Kidney epithelial cell (primary cell): Measurements from ENCODE around the gene SLC37A3. TPM values are rescaled to one million over a fixed set of nuclear protein-coding genes. Genes with fewer than 3 reads are reported as not detected.

Experiments
- DNase-seq: peaks from one replicate; pipeline ENCODE4 v3.0.0-alpha.2; 2010; ENCODE audit warnings: low read depth
- H3K27me3 ChIP-seq: 2 replicates; pipeline ENCODE4 v1.6.0; 2011; ENCODE audit warnings: low read length; ENCODE audit not compliant: control insufficient read depth, insufficient read depth
- H3K36me3 ChIP-seq: 2 replicates; pipeline ENCODE4 v1.5.1; 2011; ENCODE audit warnings: low read length; ENCODE audit not compliant: control insufficient read depth, insufficient read depth
- H3K4me3 ChIP-seq: 2 replicates; pipeline ENCODE4 v1.5.1; 2011; ENCODE audit warnings: low read depth, mild to moderate bottlenecking, control low read depth, low read length
- total RNA-seq: library from RNA; depleted of rRNA; stranded (reverse); fragments of >200 nt; gene quantifications from 2 replicates; pipeline ENCODE4 v1.2.3, GENCODE V29; 2015
- TF ChIP-seq, protein P1 (sequence below): IDR thresholded peaks from 2 replicates; pipeline ENCODE4 v1.5.1; 2011; ENCODE audit warnings: mild to moderate bottlenecking, moderate library complexity, low read length, control low read depth, inconsistent platforms; ENCODE audit not compliant: insufficient read depth, poor library complexity, severe bottlenecking

SLC37A3 gene
- total RNA-seq, 1 donor from 2014 or later, result 34.7 TPM

DNA sequence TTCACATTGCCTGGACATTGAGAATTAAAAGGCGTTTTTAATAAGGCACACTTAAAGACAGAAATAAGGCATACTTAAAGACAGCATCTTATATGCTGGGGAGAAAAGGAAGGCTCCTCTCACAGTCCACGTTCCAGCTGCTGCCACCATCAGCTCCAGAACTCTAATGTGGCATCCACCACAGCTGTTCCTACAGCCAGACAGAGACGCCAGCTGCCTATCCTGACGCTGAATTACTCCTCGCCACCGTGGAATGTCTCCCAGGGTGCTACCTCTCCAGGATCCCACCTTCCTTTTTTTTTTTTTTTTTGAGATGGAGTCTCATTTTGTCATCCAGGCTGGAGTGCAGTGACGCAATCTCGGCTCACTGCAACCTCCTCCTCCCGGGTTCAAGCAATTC lies 30.8 kb downstream of the SLC37A3 start:
- H3K4me3 ChIP-seq, result no peak overlapping the region
- H3K27me3 ChIP-seq, result no peaks in the 10 kb centered on the region
- H3K36me3 ChIP-seq, result no peaks in the 10 kb centered on the region
- no peak for DNase-seq
- TF ChIP-seq, protein P1, sequence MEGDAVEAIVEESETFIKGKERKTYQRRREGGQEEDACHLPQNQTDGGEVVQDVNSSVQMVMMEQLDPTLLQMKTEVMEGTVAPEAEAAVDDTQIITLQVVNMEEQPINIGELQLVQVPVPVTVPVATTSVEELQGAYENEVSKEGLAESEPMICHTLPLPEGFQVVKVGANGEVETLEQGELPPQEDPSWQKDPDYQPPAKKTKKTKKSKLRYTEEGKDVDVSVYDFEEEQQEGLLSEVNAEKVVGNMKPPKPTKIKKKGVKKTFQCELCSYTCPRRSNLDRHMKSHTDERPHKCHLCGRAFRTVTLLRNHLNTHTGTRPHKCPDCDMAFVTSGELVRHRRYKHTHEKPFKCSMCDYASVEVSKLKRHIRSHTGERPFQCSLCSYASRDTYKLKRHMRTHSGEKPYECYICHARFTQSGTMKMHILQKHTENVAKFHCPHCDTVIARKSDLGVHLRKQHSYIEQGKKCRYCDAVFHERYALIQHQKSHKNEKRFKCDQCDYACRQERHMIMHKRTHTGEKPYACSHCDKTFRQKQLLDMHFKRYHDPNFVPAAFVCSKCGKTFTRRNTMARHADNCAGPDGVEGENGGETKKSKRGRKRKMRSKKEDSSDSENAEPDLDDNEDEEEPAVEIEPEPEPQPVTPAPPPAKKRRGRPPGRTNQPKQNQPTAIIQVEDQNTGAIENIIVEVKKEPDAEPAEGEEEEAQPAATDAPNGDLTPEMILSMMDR, result no peak

DNA sequence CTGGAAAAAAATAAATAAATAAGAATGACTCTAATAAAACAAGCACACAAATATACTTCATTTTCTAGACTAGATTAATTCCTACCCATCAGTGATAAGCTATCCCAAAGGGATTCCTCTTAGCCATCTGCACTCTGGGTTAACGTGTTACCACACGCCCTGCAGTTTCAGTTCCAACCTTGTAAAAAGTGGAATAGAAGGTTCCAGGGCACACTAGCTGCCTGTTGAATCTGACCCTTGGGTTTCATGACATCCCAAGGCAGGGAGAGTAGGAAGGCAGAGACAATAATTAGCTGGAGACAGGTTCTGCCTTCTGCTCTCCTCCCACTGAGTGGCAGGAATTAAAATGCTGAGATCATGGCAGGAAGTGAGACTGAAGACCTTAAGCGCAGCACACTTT lies 33.5 kb downstream of the SLC37A3 start:
- no peaks in the 10 kb centered on the region for H3K36me3 ChIP-seq
- H3K27me3 ChIP-seq, result no peaks in the 10 kb centered on the region
- DNase-seq, result no peak
- H3K4me3 ChIP-seq, result no peak overlapping the region
- TF ChIP-seq, protein P1, result no peak

DNA sequence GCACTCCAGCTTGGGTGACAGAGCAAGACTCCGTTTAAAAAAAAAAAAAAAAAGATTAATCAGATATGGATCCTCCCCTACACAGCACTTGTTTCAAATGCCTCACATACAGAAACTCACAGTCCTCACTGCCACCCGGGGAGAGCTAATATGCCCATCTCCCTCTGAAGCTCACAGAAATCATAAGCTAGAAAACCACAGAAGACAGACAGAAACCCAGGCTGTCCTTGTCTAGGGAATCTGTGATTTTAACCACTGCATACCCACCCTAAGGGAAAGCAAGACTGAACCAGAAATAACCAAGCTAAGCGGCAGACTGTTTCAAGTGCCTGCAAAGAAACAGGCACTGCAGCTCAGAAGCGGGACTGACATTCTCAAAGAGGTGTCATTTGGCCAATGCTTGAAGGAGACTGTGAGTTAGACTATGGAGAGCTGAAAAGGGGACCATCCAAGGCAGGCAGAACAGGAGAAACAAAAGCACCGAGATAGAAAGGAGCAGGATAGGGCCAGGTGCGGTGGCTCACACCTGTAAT lies 37.6 kb downstream of the SLC37A3 start:
- no peaks in the 10 kb centered on the region for H3K36me3 ChIP-seq
- TF ChIP-seq, protein P1, result no peak
- DNase-seq, result no peak
- H3K27me3 ChIP-seq, result no peaks in the 10 kb centered on the region
- H3K4me3 ChIP-seq, result no peak overlapping the region

DNA sequence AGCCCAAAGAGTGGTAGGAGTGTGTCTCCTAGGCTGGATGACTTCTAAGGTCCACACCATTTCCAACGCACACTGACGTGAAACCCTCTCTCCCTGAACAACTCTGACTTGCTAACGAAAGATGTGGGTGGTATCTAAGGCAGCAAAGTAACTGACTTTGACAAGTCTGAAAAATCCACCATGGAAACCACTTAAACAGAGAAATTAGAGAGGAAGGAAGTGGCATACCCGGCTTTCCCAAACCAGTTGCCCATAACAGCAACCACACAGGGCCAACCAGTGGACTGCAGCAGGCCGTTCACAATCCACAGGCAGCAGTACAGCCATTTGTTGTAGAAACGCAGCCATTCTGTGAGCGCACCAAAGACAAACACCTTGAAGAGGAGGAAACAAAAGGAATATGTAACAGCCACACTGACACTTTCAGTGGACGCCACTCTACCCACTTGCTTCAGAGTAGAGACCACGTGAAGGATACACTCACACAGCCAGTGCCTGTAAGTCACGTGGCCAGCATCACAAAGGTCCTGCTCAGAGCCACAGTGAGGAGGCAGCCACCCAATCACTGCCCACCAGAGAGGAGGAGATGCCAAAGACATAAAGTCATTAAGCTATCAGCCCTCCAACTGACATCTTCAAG lies 39.8 kb downstream of the SLC37A3 start:
- Histone ChIP-seq H3K27me3 (no peaks in the 10 kb centered on the region), H3K4me3 (no peak overlapping the region), H3K36me3 (no peaks in the 10 kb centered on the region)
- no peak for DNase-seq
- TF ChIP-seq, protein P1, result no peak

DNA sequence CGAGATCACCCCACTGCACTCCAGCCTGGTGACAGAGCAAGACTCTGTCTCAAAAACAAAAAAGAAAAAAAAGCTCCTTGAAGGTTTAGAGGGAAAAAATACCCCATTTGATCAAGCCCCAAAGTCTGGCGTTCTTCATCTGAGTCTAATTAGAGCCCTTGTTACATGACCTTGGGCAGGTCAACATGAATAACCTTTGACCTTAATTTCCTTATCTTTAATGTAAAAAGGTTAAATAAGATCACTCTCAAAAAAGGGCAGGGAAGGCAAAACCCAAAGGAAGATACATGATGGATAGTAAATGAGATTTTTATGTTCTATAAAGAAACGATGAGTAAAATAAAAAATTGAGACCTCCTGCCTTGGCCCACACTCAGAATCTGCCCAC lies 40.3 kb downstream of the SLC37A3 start:
- TF ChIP-seq, protein P1, result no peak
- DNase-seq, result no peak
- no peaks in the 10 kb centered on the region for H3K27me3 ChIP-seq
- H3K4me3 ChIP-seq, result no peak overlapping the region
- no peaks in the 10 kb centered on the region for H3K36me3 ChIP-seq

DNA sequence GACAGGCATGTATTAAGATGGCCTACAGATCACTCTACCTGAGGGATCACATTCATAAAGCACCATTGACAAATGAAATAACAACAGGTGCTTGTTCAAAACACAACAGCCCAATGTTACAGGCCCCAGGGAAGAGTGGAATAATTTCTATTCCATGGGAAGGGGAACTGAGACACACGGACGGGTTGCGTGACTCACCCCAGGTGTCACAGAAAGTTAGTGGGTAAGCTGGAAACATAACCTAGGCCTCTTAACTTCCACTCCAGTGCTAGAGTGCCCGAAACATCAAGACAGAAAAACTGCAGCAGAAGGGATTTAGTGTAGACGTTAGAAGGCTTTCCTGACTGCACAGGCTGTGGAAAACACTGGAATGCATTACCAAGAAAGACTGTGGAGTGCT lies 48.3 kb downstream of the SLC37A3 start:
- TF ChIP-seq, protein P1, result no peak
- Histone ChIP-seq H3K36me3 (no peaks in the 10 kb centered on the region), H3K27me3 (no peaks in the 10 kb centered on the region), H3K4me3 (no peak overlapping the region)
- DNase-seq, result no peak
